Astrocyte (in vitro differentiated cells and primary cell): ENCODE measurements around the gene DDIT4.

Experiments
- EZH2 ChIP-seq: IDR thresholded peaks from 2 replicates; pipeline ENCODE4 v1.6.1; 2012; ENCODE audit warnings: mild to moderate bottlenecking, low read length, inconsistent platforms; ENCODE audit not compliant: insufficient read depth
- TF ChIP-seq, protein P1 (sequence below): IDR thresholded peaks from 2 replicates; pipeline ENCODE4 v1.5.1; 2011; ENCODE audit warnings: low read depth, mild to moderate bottlenecking, inconsistent platforms, low read length, moderate library complexity; ENCODE audit not compliant: insufficient read depth

DNA sequence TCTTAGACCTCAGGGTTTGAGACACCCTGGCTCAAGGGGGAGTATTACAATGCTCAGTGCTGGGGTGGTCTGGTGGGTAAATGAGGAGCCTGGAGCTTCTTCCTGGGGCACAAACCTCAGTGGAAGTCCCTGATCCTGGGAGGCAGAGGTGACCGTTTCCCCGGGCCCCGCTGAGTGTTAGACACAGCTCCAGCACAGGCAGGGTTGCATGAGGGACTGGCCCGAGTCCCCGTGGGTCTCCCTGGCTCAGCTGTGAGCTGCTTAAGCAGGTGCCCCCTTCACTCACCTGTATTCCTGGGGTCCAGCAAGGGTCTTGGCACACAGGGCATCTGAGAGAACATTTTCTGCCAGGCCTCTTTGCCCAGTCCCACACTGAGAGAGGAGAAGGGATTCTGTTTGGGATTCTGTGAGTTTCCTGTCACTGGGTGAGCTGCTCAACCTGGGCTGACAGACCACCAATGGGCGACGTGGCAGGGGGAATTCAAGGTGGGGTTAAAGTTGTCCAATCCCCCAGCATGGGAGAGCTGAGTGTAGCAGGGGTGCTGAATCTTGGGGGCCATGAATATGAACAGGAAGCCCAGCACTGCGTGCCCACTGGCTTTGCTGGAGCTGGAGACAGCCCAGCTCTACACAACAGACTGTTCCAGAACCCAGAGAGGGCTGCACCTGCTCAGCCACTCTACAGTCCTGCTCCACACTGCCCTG, 29.9 kb downstream of the DDIT4 start:
- TF ChIP-seq, protein P1, sequence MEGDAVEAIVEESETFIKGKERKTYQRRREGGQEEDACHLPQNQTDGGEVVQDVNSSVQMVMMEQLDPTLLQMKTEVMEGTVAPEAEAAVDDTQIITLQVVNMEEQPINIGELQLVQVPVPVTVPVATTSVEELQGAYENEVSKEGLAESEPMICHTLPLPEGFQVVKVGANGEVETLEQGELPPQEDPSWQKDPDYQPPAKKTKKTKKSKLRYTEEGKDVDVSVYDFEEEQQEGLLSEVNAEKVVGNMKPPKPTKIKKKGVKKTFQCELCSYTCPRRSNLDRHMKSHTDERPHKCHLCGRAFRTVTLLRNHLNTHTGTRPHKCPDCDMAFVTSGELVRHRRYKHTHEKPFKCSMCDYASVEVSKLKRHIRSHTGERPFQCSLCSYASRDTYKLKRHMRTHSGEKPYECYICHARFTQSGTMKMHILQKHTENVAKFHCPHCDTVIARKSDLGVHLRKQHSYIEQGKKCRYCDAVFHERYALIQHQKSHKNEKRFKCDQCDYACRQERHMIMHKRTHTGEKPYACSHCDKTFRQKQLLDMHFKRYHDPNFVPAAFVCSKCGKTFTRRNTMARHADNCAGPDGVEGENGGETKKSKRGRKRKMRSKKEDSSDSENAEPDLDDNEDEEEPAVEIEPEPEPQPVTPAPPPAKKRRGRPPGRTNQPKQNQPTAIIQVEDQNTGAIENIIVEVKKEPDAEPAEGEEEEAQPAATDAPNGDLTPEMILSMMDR, result no peak
- TF ChIP-seq EZH2, result no peak
